Measurements from ENCODE around the gene NIM1K.

- TF ChIP-seq CTCF (conservative IDR thresholded peaks at IDR 0.05; ENCODE audit: low read depth, low read length) = no peak
- TF ChIP-seq RAD21 (IDR thresholded peaks at IDR 0.05; ENCODE audit: low read length) = no peak
- no peak for TF ChIP-seq CHD1 (IDR thresholded peaks at IDR 0.05; ENCODE audit: low read depth, low read length)
- no peak for TF ChIP-seq SMC3 (IDR thresholded peaks at IDR 0.05; ENCODE audit: low read depth, low read length)
- TF ChIP-seq USF2 (IDR thresholded peaks at IDR 0.05; ENCODE audit: low read depth, low read length) = no peak
- no peak for TF ChIP-seq POLR2A (IDR thresholded peaks at IDR 0.05; ENCODE audit: low read depth, low read length)
- no peak for TF ChIP-seq FOS (IDR thresholded peaks at IDR 0.05; ENCODE audit: low read depth, low read length)
- no peak for TF ChIP-seq RCOR1 (IDR thresholded peaks at IDR 0.05; ENCODE audit: insufficient replicate concordance, low read length)
- no peak for TF ChIP-seq CEBPB (IDR thresholded peaks at IDR 0.05; ENCODE audit: low read depth, low read length)
- no peak for TF ChIP-seq BHLHE40 (IDR thresholded peaks at IDR 0.05; ENCODE audit: low read depth, low read length)
Observed at GRCh38 chr5:43320846-43321245, 128.8 kb downstream of the NIM1K start.

Data from IMR-90 (cell line).